ENCODE data around the gene RCAN1. TPM values are rescaled to one million over a fixed set of nuclear protein-coding genes. Genes with fewer than 3 reads are reported as not detected.

Gene RCAN1
- total and polyA plus RNA-seq, 10 donors = 5.3 to 28.6 (median 14.7) TPM

DNA sequence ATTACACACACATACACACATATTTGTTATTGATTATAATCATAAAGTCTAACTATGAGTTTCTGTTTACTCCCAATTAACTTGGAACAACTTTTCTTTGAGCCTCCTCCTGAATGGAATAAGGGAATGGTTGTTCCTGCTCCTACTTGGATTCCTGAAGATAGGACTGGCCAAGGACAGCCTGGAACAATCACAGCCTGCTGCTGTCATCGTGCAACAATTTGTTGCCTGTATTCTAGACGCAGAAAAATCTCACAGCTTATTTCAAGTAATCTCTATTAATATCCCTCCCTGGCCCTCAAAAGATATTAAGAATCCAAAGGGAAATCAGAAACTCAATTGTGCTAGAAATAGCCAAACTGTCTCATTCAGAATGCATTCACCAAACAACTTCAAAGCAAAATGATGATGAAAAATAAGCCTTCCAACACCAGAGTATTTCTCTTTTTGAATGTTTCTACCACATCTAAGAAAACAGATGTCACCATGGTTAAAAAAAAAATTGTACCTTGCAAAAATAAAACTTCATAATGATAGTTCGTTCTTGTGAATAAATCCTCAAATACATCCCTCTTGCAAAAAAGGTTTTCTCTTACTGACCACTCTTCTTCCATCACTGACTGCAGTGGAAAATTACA lies 30.9 kb downstream of the RCAN1 start:
- H3K27ac ChIP-seq = no peak overlapping the region
- 68 to 76% (median 68%) methylated on average over 3 of the region's 3 CpGs for WGBS, 5 donors
- no peaks in the 10 kb centered on the region for H3K4me1 ChIP-seq
- H3K9me3 ChIP-seq = peaks cover 0 to 22% (median 18%) of the 10 kb centered on the region in 8 donors
- no peak overlapping the region for H3K4me3 ChIP-seq
- TF ChIP-seq POLR2AphosphoS5 (IDR thresholded peaks at IDR 0.05) = no peak
- no peak for TF ChIP-seq CTCF (IDR thresholded peaks at IDR 0.05 in 8 of 11, conservative IDR thresholded peaks at IDR 0.05 in 3 of 11)
- no peak for TF ChIP-seq POLR2A (IDR thresholded peaks at IDR 0.05)
- intact Hi-C loops (cut with DNase I; ENCODE audit: low total_unique reads) = no loop called here
- H3K36me3 ChIP-seq = no peaks in the 10 kb centered on the region
- no peaks in the 10 kb centered on the region for H3K27me3 ChIP-seq (replicated peaks in 1 of 7)
- DNase-seq = no peak

DNA sequence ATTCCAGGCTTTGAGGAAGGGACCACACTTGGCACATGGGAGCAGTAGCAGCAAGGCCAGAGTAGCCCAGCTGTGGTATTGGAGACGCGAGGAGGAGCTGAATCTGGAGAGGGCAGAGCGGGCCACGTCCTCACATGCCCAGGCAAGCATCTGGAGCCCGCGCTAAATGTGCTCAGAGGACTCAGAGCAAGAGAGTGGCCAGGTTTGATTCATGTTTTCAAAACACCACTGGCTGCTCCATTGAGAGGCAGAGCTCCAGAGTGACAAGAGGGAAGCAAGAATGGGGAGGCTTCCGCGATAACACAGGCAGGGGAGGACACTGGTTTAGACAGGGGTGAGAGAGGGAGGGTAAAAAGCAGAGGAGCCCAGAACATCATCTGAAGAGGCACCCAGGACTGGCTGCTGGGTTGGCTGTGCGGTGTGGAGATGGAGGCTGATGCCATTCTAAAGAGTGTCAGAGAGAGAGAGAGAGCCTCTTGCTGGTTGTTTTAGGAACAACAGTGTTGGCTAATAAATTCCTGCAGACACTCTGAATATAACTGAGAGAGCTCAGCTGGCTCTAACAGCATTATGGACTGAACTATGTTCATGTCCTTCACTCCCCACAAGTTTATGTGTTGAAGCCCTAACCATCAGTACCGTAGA lies 32.3 kb downstream of the RCAN1 start:
- H3K27ac ChIP-seq = no peak overlapping the region
- H3K27me3 ChIP-seq (replicated peaks in 1 of 7) = no peaks in the 10 kb centered on the region
- no peak for DNase-seq
- WGBS, 5 donors = 86 to 92% (median 89%) methylated on average over 10 of the region's 10 CpGs
- H3K4me1 ChIP-seq = no peaks in the 10 kb centered on the region
- TF ChIP-seq CTCF (IDR thresholded peaks at IDR 0.05 in 8 of 11, conservative IDR thresholded peaks at IDR 0.05 in 3 of 11) (peak in 5 of 11 experiments; percentile 19 to 40 (median 29)), POLR2AphosphoS5 (IDR thresholded peaks at IDR 0.05) (no peak)
- intact Hi-C loops (cut with DNase I; ENCODE audit: low total_unique reads) = no loop called here
- no peak overlapping the region for H3K4me3 ChIP-seq
- no peaks in the 10 kb centered on the region for H3K36me3 ChIP-seq
- H3K9me3 ChIP-seq = peaks cover 0 to 17% (median 14%) of the 10 kb centered on the region in 8 donors

DNA sequence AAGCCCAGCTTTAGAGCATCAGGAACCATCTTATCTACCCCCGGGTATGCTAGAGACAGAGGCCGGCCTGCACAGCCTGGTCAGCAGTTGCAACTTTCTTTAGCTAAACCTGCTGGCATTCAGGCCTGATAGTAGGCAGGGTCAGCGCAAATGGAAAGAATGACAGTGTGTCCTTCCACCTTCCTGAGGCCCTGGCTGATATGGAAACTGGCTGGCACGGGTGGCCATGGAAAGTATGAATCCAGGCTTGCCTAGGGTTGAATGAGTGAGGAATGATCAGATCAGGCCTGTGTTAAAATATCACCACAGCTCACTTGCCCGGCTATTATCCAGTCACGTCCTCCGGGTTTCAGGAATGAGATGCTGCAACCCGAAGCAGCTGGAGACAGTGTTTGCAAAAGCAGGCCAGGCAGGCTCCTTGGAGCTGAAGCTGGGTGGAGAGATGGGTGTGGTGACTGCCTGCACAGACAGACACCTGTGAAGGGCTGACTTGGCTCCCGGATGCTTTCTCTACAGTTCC lies 34.7 kb downstream of the RCAN1 start:
- WGBS, 5 donors = 77 to 93% (median 80%) methylated on average over 8 to 9 of the region's 9 CpGs
- no peak for DNase-seq
- H3K9me3 ChIP-seq = no peaks in the 10 kb centered on the region
- H3K4me3 ChIP-seq = no peak overlapping the region
- TF ChIP-seq CTCF (IDR thresholded peaks at IDR 0.05 in 8 of 11, conservative IDR thresholded peaks at IDR 0.05 in 3 of 11) = no peak
- TF ChIP-seq POLR2AphosphoS5 (IDR thresholded peaks at IDR 0.05) = no peak
- no peak for TF ChIP-seq POLR2A (IDR thresholded peaks at IDR 0.05)
- H3K27ac ChIP-seq = no peak overlapping the region
- no peaks in the 10 kb centered on the region for H3K36me3 ChIP-seq
- intact Hi-C loops (cut with DNase I; ENCODE audit: low total_unique reads) = no loop called here
- peaks cover 0 to 3% (median 0%) of the 10 kb centered on the region in 6 donors for H3K4me1 ChIP-seq
- no peaks in the 10 kb centered on the region for H3K27me3 ChIP-seq (replicated peaks in 1 of 7)

DNA sequence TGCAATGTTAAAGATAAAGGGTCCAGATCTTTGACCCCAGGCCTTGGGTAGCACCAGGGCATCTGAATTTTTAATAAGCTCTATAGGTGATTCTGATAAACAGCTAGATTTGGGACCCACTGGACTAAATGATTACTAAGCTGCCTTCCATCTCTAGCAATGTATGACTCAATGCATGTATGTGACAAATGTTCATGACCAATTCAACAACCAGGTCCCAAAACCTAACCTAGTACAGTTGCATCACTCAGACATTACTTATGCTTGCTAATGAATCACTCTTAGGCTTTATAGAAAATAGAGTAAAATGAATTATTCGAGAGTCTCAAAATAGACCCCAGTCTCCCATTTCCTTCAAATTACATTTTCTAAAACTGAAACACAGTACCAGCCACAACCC lies 35.5 kb downstream of the RCAN1 start:
- WGBS, 5 donors = 90 to 97% (median 90%) methylated on average over 1 of the region's 1 CpG
- DNase-seq = no peak
- Histone ChIP-seq H3K27me3 (replicated peaks in 1 of 7) (no peaks in the 10 kb centered on the region), H3K4me1 (peaks cover 0 to 10% (median 0%) of the 10 kb centered on the region in 6 donors), H3K36me3 (no peaks in the 10 kb centered on the region), H3K4me3 (no peak overlapping the region), H3K27ac (no peak overlapping the region), H3K9me3 (no peaks in the 10 kb centered on the region)
- intact Hi-C loops (cut with DNase I; ENCODE audit: low total_unique reads) = no loop called here
- TF ChIP-seq POLR2A (IDR thresholded peaks at IDR 0.05) (no peak), CTCF (IDR thresholded peaks at IDR 0.05 in 8 of 11, conservative IDR thresholded peaks at IDR 0.05 in 3 of 11) (no peak), POLR2AphosphoS5 (IDR thresholded peaks at IDR 0.05) (no peak)
